Progenitor cell of endocrine pancreas (in vitro differentiated cells): Measurements from ENCODE around the gene FBXL7. TPM values are rescaled to one million over a fixed set of nuclear protein-coding genes. Genes with fewer than 3 reads are reported as not detected.

ENCODE experiments used
- DNase-seq: peaks from one replicate; pipeline ENCODE4 v3.0.0; 2021; ENCODE audit warnings: low spot score; ENCODE audit not compliant: unreplicated experiment
- H3K27ac Mint-ChIP-seq: 2 replicates; pipeline ENCODE4 v1.8.0; 2021; ENCODE audit warnings: mild to moderate bottlenecking, moderate library complexity, mixed read lengths
- H3K27me3 Mint-ChIP-seq: 2 replicates; pipeline ENCODE4 v1.8.0; 2021; ENCODE audit warnings: mixed read lengths
- H3K36me3 Mint-ChIP-seq: 2 replicates; pipeline ENCODE4 v1.8.0; 2022; ENCODE audit warnings: mixed read lengths; ENCODE audit not compliant: insufficient read depth
- H3K4me1 Mint-ChIP-seq: 2 replicates; pipeline ENCODE4 v1.8.0; 2021; ENCODE audit warnings: low read depth, mixed read lengths
- H3K4me3 Mint-ChIP-seq: 2 replicates; pipeline ENCODE4 v1.8.0; 2021; ENCODE audit warnings: low read depth, mild to moderate bottlenecking, moderate library complexity, mixed read lengths
- H3K9me3 Mint-ChIP-seq: 2 replicates; pipeline ENCODE4 v1.8.0; 2021; ENCODE audit warnings: low read depth, mixed read lengths
- total RNA-seq: library from RNA; stranded (reverse); gene quantifications from 2 replicates; pipeline ENCODE4 v1.2.1, GENCODE V29; 2021
- TF ChIP-seq, protein P1 (sequence below): fragments of 200-600 bp; sonication (generic); IDR thresholded peaks from one replicate; pipeline ENCODE4 v1.5.0; 2021; ENCODE audit warnings: antibody characterized with exemption, mild to moderate bottlenecking; ENCODE audit not compliant: unreplicated experiment

Gene FBXL7
- total RNA-seq, 1 donor from 2014 or later = 15.4 TPM

DNA sequence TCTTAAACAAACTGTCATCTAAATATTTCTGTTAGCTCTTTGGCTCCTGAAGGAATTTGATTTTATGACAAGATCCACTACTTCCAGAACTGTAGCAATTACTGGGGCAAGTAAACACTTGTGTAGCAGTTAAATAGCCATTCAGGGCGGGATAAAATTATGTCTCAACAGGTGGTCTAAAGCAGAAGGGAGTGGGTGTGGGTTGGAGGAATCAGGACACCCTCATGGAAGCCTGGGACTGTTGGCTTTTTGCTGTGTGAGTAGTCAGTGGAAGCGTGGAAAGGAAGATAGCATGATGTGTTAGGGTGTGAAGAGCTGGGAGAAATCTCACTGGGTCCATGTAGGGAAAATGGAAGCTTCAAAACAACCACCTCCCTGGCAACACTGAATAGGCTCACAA, 127.1 kb downstream of the FBXL7 start:
- H3K9me3 Mint-ChIP-seq = no peaks in the 10 kb centered on the region
- no peak overlapping the region for H3K27ac Mint-ChIP-seq

DNA sequence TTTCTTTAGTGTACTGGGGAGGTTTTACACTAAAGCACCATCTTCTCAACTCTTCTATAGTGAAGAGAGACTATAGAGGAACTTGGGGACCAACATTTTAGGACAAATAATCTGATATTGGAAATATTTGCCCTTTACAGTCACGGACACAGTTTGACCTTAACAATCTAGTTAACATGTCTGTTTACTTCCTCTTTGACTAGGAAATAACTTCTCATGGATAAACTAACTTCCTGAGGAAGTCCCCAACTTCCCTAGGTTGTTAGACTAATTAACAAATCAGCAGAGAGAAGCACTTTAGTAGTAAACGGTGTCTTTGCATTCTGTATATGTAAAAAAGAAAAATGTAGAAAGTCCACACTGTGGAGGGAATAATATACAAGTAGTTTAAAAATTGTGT, 127.7 kb downstream of the FBXL7 start:
- Mint-ChIP-seq H3K9me3 (no peaks in the 10 kb centered on the region), H3K27ac (no peak overlapping the region), H3K4me1 (peaks cover 3% of the 10 kb centered on the region), H3K4me3 (no peak overlapping the region), H3K36me3 (no peaks in the 10 kb centered on the region), H3K27me3 (no peaks in the 10 kb centered on the region)
- TF ChIP-seq, protein P1, sequence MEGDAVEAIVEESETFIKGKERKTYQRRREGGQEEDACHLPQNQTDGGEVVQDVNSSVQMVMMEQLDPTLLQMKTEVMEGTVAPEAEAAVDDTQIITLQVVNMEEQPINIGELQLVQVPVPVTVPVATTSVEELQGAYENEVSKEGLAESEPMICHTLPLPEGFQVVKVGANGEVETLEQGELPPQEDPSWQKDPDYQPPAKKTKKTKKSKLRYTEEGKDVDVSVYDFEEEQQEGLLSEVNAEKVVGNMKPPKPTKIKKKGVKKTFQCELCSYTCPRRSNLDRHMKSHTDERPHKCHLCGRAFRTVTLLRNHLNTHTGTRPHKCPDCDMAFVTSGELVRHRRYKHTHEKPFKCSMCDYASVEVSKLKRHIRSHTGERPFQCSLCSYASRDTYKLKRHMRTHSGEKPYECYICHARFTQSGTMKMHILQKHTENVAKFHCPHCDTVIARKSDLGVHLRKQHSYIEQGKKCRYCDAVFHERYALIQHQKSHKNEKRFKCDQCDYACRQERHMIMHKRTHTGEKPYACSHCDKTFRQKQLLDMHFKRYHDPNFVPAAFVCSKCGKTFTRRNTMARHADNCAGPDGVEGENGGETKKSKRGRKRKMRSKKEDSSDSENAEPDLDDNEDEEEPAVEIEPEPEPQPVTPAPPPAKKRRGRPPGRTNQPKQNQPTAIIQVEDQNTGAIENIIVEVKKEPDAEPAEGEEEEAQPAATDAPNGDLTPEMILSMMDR = no peak
- DNase-seq = no peak

More for the DNA sequence above, 127.1 kb downstream of the FBXL7 start:
- TF ChIP-seq, protein P1 = no peak
- H3K36me3 Mint-ChIP-seq = no peaks in the 10 kb centered on the region
- no peaks in the 10 kb centered on the region for H3K27me3 Mint-ChIP-seq
- no peak for DNase-seq
- peaks cover 3% of the 10 kb centered on the region for H3K4me1 Mint-ChIP-seq
- no peak overlapping the region for H3K4me3 Mint-ChIP-seq

DNA sequence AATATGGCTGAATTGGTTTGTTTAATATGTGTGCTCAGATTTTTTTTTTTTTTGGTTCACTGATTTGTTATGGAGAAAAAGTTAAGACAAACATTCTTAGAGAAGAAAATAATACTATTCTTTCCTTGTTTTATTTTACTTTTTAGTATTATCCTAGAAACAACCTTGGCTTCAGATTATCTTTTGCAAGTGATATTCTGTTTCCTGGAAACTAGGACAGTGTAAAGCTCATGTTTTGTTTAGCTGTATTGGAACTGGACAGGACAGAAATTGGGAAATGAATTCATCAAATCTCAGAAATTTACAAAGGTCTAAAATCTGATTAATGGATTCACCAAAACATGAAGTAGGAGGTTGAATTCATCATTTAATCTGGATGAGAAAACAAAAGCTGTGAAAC, 130.5 kb downstream of the FBXL7 start:
- Mint-ChIP-seq H3K4me1 (peaks cover 3% of the 10 kb centered on the region), H3K27me3 (no peaks in the 10 kb centered on the region), H3K9me3 (no peaks in the 10 kb centered on the region), H3K27ac (no peak overlapping the region), H3K36me3 (no peaks in the 10 kb centered on the region), H3K4me3 (no peak overlapping the region)
- TF ChIP-seq, protein P1 = no peak
- DNase-seq = no peak

DNA sequence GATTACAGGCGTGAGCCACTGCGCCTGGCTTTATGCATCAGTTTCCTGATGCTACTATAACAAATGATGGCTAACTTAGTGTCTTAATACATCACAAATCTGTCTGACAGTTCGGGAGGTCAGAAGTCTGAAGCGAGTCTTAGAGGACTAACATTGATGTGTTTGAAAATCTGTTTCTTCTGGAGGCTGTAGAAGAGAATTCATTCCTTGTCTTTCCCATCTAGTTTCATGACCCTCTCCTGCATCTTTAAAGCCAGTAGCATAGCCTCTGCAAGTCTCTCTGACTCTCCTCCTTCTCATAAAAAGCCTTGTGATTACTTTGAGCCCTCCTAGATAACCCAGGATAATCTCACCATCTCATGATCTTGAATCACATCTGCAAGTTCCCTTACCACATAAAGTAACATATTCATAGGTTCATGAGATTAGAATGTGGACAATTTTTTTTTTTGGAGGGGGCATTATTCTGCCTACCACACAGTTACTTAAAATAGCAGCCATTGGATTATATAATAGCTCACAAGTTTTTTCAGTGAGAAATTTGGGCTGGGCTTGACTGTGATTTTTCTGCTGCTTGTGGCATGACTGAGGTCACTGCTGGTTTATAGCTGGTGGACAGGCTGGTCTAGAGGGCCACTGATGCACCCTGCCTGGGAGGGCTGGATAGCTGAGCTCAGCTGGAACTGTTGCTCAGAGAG, 134.8 kb downstream of the FBXL7 start:
- H3K4me1 Mint-ChIP-seq = peaks cover 1% of the 10 kb centered on the region
- TF ChIP-seq, protein P1 = no peak
- no peaks in the 10 kb centered on the region for H3K27me3 Mint-ChIP-seq
- peaks cover 2% of the 10 kb centered on the region for H3K36me3 Mint-ChIP-seq
- no peaks in the 10 kb centered on the region for H3K9me3 Mint-ChIP-seq
- H3K27ac Mint-ChIP-seq = no peak overlapping the region
- DNase-seq = no peak
- H3K4me3 Mint-ChIP-seq = no peak overlapping the region

DNA sequence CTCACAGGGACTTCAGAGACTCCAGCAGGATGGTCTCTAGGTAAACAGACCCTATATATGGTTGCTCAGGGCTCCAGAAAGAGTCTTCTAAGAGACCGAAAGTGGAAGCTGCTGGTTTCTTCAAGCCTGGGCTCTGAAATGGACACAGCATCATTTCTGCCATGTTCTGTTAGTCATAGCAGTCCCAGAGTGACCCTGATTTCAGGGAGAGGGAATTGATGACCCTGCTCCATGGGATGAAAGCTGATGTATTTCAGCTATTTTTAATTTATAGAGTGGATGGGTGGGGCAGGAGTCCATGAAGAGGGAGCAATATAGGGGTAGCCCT, 135.3 kb downstream of the FBXL7 start:
- no peak overlapping the region for H3K27ac Mint-ChIP-seq
- no peak overlapping the region for H3K4me3 Mint-ChIP-seq
- H3K9me3 Mint-ChIP-seq = no peaks in the 10 kb centered on the region
- no peak for DNase-seq
- TF ChIP-seq, protein P1 = no peak
- no peaks in the 10 kb centered on the region for H3K27me3 Mint-ChIP-seq
- peaks cover 2% of the 10 kb centered on the region for H3K36me3 Mint-ChIP-seq
- peaks cover 1% of the 10 kb centered on the region for H3K4me1 Mint-ChIP-seq
